Jurkat, Clone E6-1 (cell line): ENCODE measurements around the gene STK4.
"Not testable (repeated sequence)": the region's sequence is repeated elsewhere in the genome, so short reads cannot be mapped to it uniquely, and the experiment has no call there.

Experiments used
- DNase-seq: peaks from one replicate; pipeline ENCODE4 v3.0.0-alpha.2; 2011; ENCODE audit warnings: low read depth, low spot score
- H3K4me3 ChIP-seq: 2 replicates; pipeline ENCODE4 v1.5.1; 2011; ENCODE audit warnings: mild to moderate bottlenecking, low read length, control low read depth, moderate library complexity

The STK4 gene

GRCh38 chr20:45017857-45018256, 51.5 kb downstream of the STK4 start:
- no peak overlapping the region for H3K4me3 ChIP-seq
- no peak for DNase-seq

- no peak for DNase-seq
- H3K4me3 ChIP-seq = no peak overlapping the region
Measured at GRCh38 chr20:45019027-45019761, 52.9 kb downstream of the STK4 start.

- no peak overlapping the region for H3K4me3 ChIP-seq
- DNase-seq = no peak
Measured at GRCh38 chr20:45019762-45020123, 53.4 kb downstream of the STK4 start.

GRCh38 chr20:45020236-45020886, 54.0 kb downstream of the STK4 start:
- no peak for DNase-seq

GRCh38 chr20:45021631-45022030, 55.3 kb downstream of the STK4 start:
- no peak for DNase-seq
- H3K4me3 ChIP-seq = no peak overlapping the region

More at GRCh38 chr20:45020236-45020886, 54.0 kb downstream of the STK4 start:
- H3K4me3 ChIP-seq = no peak overlapping the region

GRCh38 chr20:45023140-45023539, 56.8 kb downstream of the STK4 start:
- not testable (repeated sequence) for DNase-seq, H3K4me3 ChIP-seq

GRCh38 chr20:45028424-45029136, 62.3 kb downstream of the STK4 start:
- no peak for DNase-seq

GRCh38 chr20:45029884-45030283, 63.6 kb downstream of the STK4 start:
- no peak for DNase-seq
- no peak overlapping the region for H3K4me3 ChIP-seq

More at GRCh38 chr20:45028424-45029136, 62.3 kb downstream of the STK4 start:
- H3K4me3 ChIP-seq = no peak overlapping the region

- DNase-seq = no peak
- no peak overlapping the region for H3K4me3 ChIP-seq
Measured at GRCh38 chr20:45032276-45032675, 66.0 kb downstream of the STK4 start.

- H3K4me3 ChIP-seq = no peak overlapping the region
- DNase-seq = no peak
Measured at GRCh38 chr20:45032781-45033180, 66.5 kb downstream of the STK4 start.

GRCh38 chr20:45034436-45034835, 68.1 kb downstream of the STK4 start:
- H3K4me3 ChIP-seq = no peak overlapping the region
- peak; percentile 61 for DNase-seq

- no peak overlapping the region for H3K4me3 ChIP-seq
- no peak for DNase-seq
Measured at GRCh38 chr20:45036044-45036755, 69.9 kb downstream of the STK4 start.

- no peak for DNase-seq
Measured at GRCh38 chr20:45037050-45037449, 70.7 kb downstream of the STK4 start.

GRCh38 chr20:45037635-45038034, 71.3 kb downstream of the STK4 start:
- no peak for DNase-seq
- H3K4me3 ChIP-seq = no peak overlapping the region

More at GRCh38 chr20:45037050-45037449, 70.7 kb downstream of the STK4 start:
- H3K4me3 ChIP-seq = no peak overlapping the region

- H3K4me3 ChIP-seq = no peak overlapping the region
- DNase-seq = no peak
Measured at GRCh38 chr20:45038745-45039474, 72.6 kb downstream of the STK4 start.

- no peak for DNase-seq
- H3K4me3 ChIP-seq = no peak overlapping the region
Measured at GRCh38 chr20:45039475-45039820, 73.1 kb downstream of the STK4 start.

- DNase-seq = no peak
- H3K4me3 ChIP-seq = no peak overlapping the region
Measured at GRCh38 chr20:45041464-45042337, 75.4 kb downstream of the STK4 start.

- DNase-seq = no peak
- no peak overlapping the region for H3K4me3 ChIP-seq
Measured at GRCh38 chr20:45042978-45043377, 76.7 kb downstream of the STK4 start.
